GM06990 (cell line): ENCODE data around the gene DTNA.

ENCODE experiments used
- DNase-seq: peaks from one replicate; pipeline ENCODE4 v3.0.0-alpha.2; 2011; ENCODE audit not compliant: insufficient read length; ENCODE audit errors: extremely low read depth
- H3K27me3 ChIP-seq: replicated peaks from 2 replicates; pipeline ENCODE4 v1.6.0; 2011; ENCODE audit warnings: low read length; ENCODE audit not compliant: control insufficient read depth, insufficient read depth
- H3K36me3 ChIP-seq: 2 replicates; pipeline ENCODE4 v1.5.1; 2011; ENCODE audit warnings: low read length; ENCODE audit not compliant: control insufficient read depth, insufficient read depth
- H3K4me3 ChIP-seq: replicated peaks from 2 replicates; pipeline ENCODE4 v1.5.1; 2011; ENCODE audit warnings: low read depth, mild to moderate bottlenecking, control low read depth, low read length
- CTCF ChIP-seq: IDR thresholded peaks from 2 replicates; pipeline ENCODE4 v1.5.1; 2011; ENCODE audit warnings: low read length, control low read depth, mild to moderate bottlenecking, inconsistent platforms; ENCODE audit not compliant: insufficient read depth, poor library complexity, severe bottlenecking

The DTNA gene

GRCh38 chr18:34775461-34775860, 65.4 kb downstream of the DTNA start:
- no peak for TF ChIP-seq CTCF
- Histone ChIP-seq H3K36me3 (no peaks in the 10 kb centered on the region), H3K4me3 (no peak overlapping the region), H3K27me3 (no peaks in the 10 kb centered on the region; the same call in 1 of the 2 replicates)
- no peak for DNase-seq

- no peak for TF ChIP-seq CTCF
- H3K36me3 ChIP-seq, result no peaks in the 10 kb centered on the region
- no peak for DNase-seq
- H3K27me3 ChIP-seq, result no peaks in the 10 kb centered on the region
- no peak overlapping the region for H3K4me3 ChIP-seq
Measured at GRCh38 chr18:34779112-34779511, 69.0 kb downstream of the DTNA start.

- Histone ChIP-seq H3K4me3 (no peak overlapping the region), H3K36me3 (no peaks in the 10 kb centered on the region), H3K27me3 (no peaks in the 10 kb centered on the region)
- no peak for DNase-seq
- TF ChIP-seq CTCF, result no peak
Measured at GRCh38 chr18:34780856-34781255, 70.8 kb downstream of the DTNA start.

GRCh38 chr18:34783501-34783900, 73.4 kb downstream of the DTNA start:
- Histone ChIP-seq H3K4me3 (no peak overlapping the region), H3K36me3 (no peaks in the 10 kb centered on the region), H3K27me3 (no peaks in the 10 kb centered on the region)
- no peak for TF ChIP-seq CTCF
- no peak for DNase-seq

- H3K27me3 ChIP-seq, result no peaks in the 10 kb centered on the region
- TF ChIP-seq CTCF, result no peak
- no peak for DNase-seq
- no peak overlapping the region for H3K4me3 ChIP-seq
- no peaks in the 10 kb centered on the region for H3K36me3 ChIP-seq
Measured at GRCh38 chr18:34786162-34786741, 76.2 kb downstream of the DTNA start.
